Sigmoid colon (tissue), 4 donors: ENCODE measurements around the gene TECR.

ENCODE experiments used
- EP300 ChIP-seq, 4 donors: sonication (generic); formaldehyde crosslinking; IDR thresholded peaks; one replicate each; pipeline ENCODE4 v1.6.1; 2017; ENCODE audit warnings: antibody characterized with exemption in 4 of 4
- POLR2A ChIP-seq, 2 donors: fragments of 450-650 bp; IDR thresholded peaks; one replicate each; pipeline ENCODE4 v1.6.1; 2016; ENCODE audit warnings: antibody characterized with exemption in 2 of 2, mild to moderate bottlenecking in 2 of 2, moderate library complexity in 2 of 2
- POLR2AphosphoS5 ChIP-seq, 4 donors: sonication (generic); formaldehyde crosslinking; IDR thresholded peaks; one replicate each; pipeline ENCODE4 v1.6.1; 2017; ENCODE audit warnings: antibody characterized with exemption in 4 of 4
- TF ChIP-seq, protein P1 (sequence below), 4 experiments: fragments of 450-650 bp in 3 of 4; fragments of 200-600 bp in 1 of 4; IDR thresholded peaks; one replicate each; pipeline ENCODE4 v1.5.1; 2016 to 2019; ENCODE audit warnings: antibody characterized with exemption in 4 of 4, mild to moderate bottlenecking in 3 of 4, moderate library complexity in 2 of 4

DNA sequence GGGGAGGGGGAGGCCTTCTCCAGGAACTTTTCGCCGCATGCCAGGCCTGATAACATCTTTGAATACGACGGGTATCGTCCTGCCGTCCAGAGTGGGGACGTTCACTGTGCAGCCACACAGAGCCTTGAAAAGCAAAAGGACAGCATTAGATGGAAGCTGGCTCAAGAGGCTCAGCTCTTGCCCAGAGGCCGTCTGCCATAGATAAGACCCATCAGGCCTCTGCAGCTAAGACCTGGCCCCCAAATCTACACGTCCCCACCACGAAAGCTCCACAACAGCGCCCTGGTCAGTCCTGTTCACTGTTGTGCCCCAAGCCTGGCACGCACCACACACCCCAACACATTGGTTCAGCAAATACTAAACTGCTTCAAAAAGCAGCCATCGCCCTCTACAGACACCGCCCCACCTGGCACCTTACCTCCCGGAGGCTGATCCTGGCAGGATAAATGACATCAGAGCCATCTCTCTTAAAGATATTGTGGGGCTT is 13.3 kb upstream of the TECR start:
- no peak for TF ChIP-seq POLR2A (IDR thresholded peaks at IDR 0.05)
- TF ChIP-seq, protein P1, sequence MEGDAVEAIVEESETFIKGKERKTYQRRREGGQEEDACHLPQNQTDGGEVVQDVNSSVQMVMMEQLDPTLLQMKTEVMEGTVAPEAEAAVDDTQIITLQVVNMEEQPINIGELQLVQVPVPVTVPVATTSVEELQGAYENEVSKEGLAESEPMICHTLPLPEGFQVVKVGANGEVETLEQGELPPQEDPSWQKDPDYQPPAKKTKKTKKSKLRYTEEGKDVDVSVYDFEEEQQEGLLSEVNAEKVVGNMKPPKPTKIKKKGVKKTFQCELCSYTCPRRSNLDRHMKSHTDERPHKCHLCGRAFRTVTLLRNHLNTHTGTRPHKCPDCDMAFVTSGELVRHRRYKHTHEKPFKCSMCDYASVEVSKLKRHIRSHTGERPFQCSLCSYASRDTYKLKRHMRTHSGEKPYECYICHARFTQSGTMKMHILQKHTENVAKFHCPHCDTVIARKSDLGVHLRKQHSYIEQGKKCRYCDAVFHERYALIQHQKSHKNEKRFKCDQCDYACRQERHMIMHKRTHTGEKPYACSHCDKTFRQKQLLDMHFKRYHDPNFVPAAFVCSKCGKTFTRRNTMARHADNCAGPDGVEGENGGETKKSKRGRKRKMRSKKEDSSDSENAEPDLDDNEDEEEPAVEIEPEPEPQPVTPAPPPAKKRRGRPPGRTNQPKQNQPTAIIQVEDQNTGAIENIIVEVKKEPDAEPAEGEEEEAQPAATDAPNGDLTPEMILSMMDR (IDR thresholded peaks at IDR 0.05), result no peak
- no peak for TF ChIP-seq POLR2AphosphoS5 (IDR thresholded peaks at IDR 0.05)
- no peak for TF ChIP-seq EP300 (IDR thresholded peaks at IDR 0.05)
